Hematopoietic multipotent progenitor cell treated with erythropoietin and hydrocortisone succinate and interleukin-3 and kit ligand, for 15 days (in vitro differentiated cells): ENCODE results near the gene IQCM.
"Not testable (repeated sequence)": the region's sequence is repeated elsewhere in the genome, so short reads cannot be mapped to it uniquely, and the experiment has no call there.

Experiments
- DNase-seq: peaks from one replicate; pipeline ENCODE4 v3.0.0-alpha.2; 2015; ENCODE audit warnings: low spot score

Gene IQCM

GRCh38 chr4:149465955-149466354 lies 349.7 kb downstream of the IQCM start:
- DNase-seq, result no peak

DNA sequence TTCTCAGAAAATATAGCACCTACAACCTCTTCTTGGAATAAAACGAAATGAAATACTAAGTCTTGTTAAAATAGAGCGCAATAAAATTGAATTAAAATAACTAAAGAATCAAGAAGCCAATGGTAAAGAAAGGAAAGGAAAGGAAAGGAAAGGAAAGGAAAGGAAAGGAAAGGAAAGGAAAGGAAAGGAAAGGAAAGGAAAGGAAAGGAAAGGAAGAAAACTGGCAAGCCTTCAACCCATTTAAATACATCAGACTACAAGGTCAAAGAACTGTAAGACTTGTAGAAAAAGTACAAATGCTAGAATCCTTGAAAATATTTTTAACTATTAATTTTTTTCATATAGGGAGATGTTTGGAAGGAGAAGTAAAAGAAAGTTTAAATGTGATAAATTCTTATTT lies 372.1 kb downstream of the IQCM start:
- no peak for DNase-seq

- DNase-seq, result no peak
Observed at GRCh38 chr4:149441338-149441737, 374.3 kb downstream of the IQCM start.

DNA sequence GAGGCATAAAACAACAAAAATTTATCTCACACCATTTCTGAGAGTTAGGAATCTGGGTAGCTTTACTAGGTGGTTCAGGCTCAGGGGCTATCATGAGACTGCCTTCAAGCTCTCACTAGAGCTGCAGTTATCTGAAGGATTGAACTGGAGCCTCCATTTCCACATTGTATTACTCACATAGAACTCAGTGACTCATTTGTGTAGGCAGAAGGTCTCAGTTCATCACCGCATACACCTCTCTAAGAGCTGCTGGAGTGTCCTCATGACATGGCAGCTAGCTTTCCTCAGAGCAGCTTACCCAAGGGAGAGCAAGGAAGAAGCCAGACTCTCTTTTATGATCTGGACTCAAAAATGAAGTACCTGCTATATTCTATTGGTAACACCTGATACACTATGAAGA lies 389.2 kb downstream of the IQCM start:
- no peak for DNase-seq

- DNase-seq, result no peak
Observed at GRCh38 chr4:149409555-149409962, 406.1 kb downstream of the IQCM start.

DNA sequence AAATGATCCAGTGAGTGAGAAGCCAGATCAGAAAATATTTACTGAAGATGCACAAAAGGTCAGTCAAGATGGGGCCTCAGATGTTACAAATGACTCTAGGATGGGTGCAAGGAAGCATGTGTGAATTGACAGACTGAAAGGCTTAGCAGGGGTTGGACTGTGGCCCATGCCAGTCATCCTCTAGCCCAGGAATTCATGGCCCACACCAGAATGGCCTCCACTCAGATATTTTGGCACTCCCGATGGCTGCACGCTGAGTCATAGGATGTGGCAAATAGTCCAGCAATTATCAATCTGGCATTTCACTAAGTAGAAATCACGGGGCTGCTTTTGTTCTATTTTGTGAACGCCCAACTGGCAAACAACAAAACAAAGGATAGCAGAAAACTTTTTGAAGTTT lies 406.5 kb downstream of the IQCM start:
- DNase-seq, result no peak

- DNase-seq, result no peak
Observed at GRCh38 chr4:149404143-149404542, 411.5 kb downstream of the IQCM start.

GRCh38 chr4:149403081-149403480 lies 412.6 kb downstream of the IQCM start:
- no peak for DNase-seq

- no peak for DNase-seq
Observed at GRCh38 chr4:149398993-149399392, 416.6 kb downstream of the IQCM start.

GRCh38 chr4:149370785-149371420 lies 444.7 kb downstream of the IQCM start:
- DNase-seq, result no peak

DNA sequence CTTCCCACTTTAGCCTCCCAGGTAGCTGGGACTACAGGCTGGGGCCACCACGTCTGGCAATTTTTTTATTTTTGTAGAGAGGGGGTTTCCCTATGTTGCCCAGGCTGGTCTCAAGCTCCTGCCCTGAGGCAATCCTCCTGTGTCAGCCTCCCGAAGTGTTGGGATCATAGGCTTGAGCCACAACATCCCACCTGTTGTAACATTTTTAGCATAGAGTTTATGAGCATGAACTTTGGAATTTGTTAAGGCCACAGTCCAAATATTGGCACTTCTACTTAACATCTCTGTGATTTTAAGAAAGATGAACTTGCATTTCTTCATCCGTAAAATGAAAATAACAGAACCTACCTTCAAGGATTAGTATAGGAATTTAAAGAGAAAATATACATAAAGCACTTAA lies 445.6 kb downstream of the IQCM start:
- DNase-seq, result no peak

DNA sequence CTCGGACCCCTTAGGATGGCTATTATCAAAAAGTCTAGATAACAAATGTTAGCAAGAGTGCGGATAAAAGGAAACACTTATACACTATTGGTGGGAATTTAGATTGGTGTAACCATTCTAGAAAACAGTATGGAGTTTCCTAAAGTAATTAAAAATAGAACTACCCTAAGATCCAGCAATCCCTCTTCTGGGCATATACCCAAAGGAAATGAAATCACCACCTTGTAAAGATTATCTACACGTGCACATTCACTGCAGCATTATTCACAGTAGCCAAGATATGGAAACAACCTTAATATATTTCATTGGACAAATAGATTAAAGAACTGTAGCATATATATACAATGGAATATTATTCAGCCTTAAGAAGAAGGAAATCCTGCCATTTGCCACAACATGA lies 462.4 kb downstream of the IQCM start:
- no peak for DNase-seq

DNA sequence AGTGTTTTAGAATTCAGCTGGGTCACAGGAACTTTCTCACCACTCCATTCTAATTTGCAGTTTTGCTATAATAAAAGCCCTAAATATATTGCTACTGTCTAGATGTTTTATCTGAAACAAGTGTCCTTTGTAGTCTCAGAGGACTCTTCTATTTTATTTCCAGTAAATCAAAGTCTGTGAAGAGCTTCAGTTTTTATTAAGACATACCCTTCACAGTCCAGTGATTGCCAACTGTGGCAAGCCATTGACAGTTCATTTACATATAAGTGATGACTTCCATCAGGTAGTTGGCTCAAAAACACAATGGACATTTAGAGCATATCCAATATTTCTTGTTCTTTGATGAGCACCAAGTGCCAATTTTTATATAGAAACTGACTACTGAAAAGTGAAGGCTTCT lies 466.1 kb downstream of the IQCM start:
- DNase-seq, result no peak

GRCh38 chr4:149347139-149347538 lies 468.5 kb downstream of the IQCM start:
- DNase-seq, result no peak

- no peak for DNase-seq
Observed at GRCh38 chr4:149345424-149345823, 470.2 kb downstream of the IQCM start.

DNA sequence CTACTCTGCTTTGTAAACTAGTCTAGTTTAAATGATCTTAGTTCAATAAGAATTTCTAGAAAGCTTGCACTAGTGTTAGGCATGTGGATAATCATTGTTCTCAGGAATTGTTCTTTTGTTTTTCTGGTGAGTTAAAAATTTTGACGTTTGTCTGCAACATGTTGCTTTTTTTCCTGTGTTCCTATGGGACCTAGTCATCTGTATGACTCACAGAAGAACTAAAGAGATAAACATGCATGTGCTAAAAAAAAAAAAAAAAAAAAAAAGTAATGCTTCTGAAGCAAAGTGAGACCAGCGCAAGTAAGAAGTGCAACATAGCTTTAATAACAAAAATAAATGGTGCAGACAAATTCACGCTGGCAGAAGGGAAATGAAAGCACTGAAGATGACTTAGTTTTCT lies 471.2 kb downstream of the IQCM start:
- no peak for DNase-seq

GRCh38 chr4:149343614-149344013 lies 472.0 kb downstream of the IQCM start:
- DNase-seq, result no peak

DNA sequence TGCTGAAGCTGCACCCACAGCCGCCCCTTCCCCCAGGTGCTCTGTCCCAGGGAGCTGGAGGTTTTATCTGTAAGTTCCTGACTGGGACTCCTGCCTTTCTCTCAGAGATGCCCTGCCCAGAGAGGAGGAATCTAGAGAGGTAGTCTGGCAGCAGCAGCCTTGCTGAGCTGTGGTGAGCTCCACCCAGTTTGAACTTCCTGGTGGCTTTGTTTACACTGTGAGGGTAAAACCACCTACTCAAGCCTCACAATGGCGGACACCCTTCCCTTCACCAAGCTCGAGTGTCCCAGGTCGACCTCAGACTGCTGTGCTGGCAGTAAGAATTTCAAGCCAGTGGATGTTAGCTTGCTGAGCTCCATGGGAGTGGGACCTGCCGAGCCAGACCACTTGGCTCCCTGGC lies 474.5 kb downstream of the IQCM start:
- not testable (repeated sequence) for DNase-seq

DNA sequence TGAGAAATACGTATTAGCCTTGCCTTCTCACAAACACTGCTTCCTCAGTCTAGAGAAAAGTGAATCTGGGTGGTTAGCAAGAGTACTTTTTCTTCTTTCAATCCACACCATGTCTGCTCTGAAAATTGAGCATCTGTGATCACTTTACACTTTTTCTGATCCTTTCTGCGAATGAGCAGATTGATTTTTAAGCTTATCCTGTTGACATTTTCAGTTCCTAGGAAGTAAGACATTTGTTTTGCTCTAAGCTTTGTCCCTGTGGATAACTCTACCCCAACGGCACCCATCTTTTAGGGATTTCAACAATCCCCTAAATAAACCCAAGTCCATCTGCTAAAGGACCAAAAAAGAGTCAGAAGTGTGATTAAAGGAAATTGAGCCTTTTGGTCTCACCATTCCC lies 487.5 kb downstream of the IQCM start:
- DNase-seq, result no peak

DNA sequence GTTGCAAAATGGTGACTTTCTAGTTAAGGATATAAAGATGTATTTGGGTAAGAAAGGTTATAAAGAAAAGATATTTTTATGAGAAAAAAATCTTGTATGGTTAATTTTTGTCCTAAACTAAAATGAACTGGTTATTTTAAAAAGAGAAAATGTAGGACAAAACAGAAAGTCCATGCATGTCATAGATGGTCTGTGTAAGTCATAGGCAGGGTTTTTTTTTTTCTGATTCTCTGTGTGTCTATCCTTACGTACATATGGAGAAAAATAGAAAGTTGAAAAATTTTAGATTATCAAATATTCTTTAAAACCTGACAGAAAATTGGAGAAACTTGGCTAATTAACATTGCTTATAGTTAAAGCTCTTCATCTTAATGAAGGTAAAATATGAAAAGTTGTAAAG lies 493.4 kb downstream of the IQCM start:
- no peak for DNase-seq

GRCh38 chr4:149321438-149321837 lies 494.2 kb downstream of the IQCM start:
- no peak for DNase-seq

- no peak for DNase-seq
Observed at GRCh38 chr4:149311076-149311475, 504.6 kb downstream of the IQCM start.

DNA sequence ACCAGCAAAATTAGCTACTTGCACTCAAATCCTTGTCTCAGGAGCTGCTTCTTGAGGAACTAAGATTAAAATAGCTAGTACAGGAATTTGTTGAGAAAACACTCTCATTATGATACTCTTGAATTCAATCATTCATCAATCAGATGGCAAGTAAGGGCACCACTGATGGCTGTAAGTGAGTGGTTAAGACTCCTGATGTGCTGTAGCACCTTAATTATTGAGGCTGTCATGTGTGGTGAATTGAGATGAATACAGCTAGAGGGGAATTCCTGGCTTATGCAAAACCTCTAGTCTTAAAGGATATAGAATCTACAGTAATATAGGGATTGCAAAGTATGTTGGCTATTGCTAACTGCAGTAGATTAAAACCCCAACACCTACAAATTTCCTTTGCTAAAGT lies 509.1 kb downstream of the IQCM start:
- DNase-seq, result no peak
